Measurements from ENCODE around the gene TP53I3. TPM values are rescaled to one million over a fixed set of nuclear protein-coding genes. Genes with fewer than 3 reads are reported as not detected.
"Not testable (repeated sequence)": the region's sequence is repeated elsewhere in the genome, so short reads cannot be mapped to it uniquely, and the experiment has no call there.

The TP53I3 gene
- total RNA-seq, 4 donors from 2014 or later, result 5.0 to 17.9 (median 8.5) TPM

- intact Hi-C loops (cut with DNase I; ENCODE audit: low total_unique reads), result no loop called here
- no peak overlapping the region for H3K4me3 ChIP-seq (ENCODE audit: low read depth, poor library complexity, severe bottlenecking)
- WGBS, 2 donors, result 70 to 74% methylated on average over 2 of the region's 2 CpGs
- TF ChIP-seq POLR2A (IDR thresholded peaks at IDR 0.05) (no peak), CTCF (IDR thresholded peaks at IDR 0.05) (no peak)
- DNase-seq (ENCODE audit: low spot score in 2 of 2), result no peak
Measured at GRCh38 chr2:24111407-24111901, 26.8 kb upstream of the TP53I3 start.

GRCh38 chr2:24110660-24111303, 26.1 kb upstream of the TP53I3 start:
- H3K4me3 ChIP-seq (ENCODE audit: low read depth, poor library complexity, severe bottlenecking), result no peak overlapping the region
- DNase-seq (ENCODE audit: low spot score in 2 of 2), result no peak
- intact Hi-C loops (cut with DNase I; ENCODE audit: low total_unique reads), result no loop called here
- 71 to 85% methylated on average over 7 of the region's 7 CpGs for WGBS, 2 donors
- TF ChIP-seq POLR2A (IDR thresholded peaks at IDR 0.05) (no peak), CTCF (IDR thresholded peaks at IDR 0.05) (no peak)

GRCh38 chr2:24109431-24109830, 24.8 kb upstream of the TP53I3 start:
- H3K4me3 ChIP-seq (ENCODE audit: low read depth, poor library complexity, severe bottlenecking); DNase-seq (ENCODE audit: low spot score in 2 of 2); intact Hi-C loops (cut with DNase I; ENCODE audit: low total_unique reads): not testable (repeated sequence)
- WGBS, 2 donors, result 95 to 100% methylated on average over 1 of the region's 1 CpG

- H3K4me3 ChIP-seq (ENCODE audit: low read depth, poor library complexity, severe bottlenecking), result no peak overlapping the region
- DNase-seq (ENCODE audit: low spot score in 2 of 2), result no peak
- 62 to 93% methylated on average over 1 of the region's 1 CpG for whole genome bisulfite sequencing, 2 donors
- no peak for TF ChIP-seq POLR2A (IDR thresholded peaks at IDR 0.05)
- TF ChIP-seq CTCF (IDR thresholded peaks at IDR 0.05), result no peak
- intact Hi-C loops (cut with DNase I; ENCODE audit: low total_unique reads), result no loop called here
Measured at GRCh38 chr2:24107336-24107735, 22.7 kb upstream of the TP53I3 start.

GRCh38 chr2:24106786-24107185, 22.2 kb upstream of the TP53I3 start:
- intact Hi-C loops (cut with DNase I; ENCODE audit: low total_unique reads), result no loop called here
- TF ChIP-seq CTCF (IDR thresholded peaks at IDR 0.05), result no peak
- no peak for TF ChIP-seq POLR2A (IDR thresholded peaks at IDR 0.05)

GRCh38 chr2:24105816-24106215, 21.2 kb upstream of the TP53I3 start:
- no peak for DNase-seq (ENCODE audit: low spot score in 2 of 2)
- intact Hi-C loops (cut with DNase I; ENCODE audit: low total_unique reads), result no loop called here
- no peak overlapping the region for H3K4me3 ChIP-seq (ENCODE audit: low read depth, poor library complexity, severe bottlenecking)
- 18 to 48% methylated on average over 2 of the region's 2 CpGs for WGBS, 2 donors
- TF ChIP-seq CTCF (IDR thresholded peaks at IDR 0.05), result no peak
- TF ChIP-seq POLR2A (IDR thresholded peaks at IDR 0.05), result no peak

More at GRCh38 chr2:24106786-24107185, 22.2 kb upstream of the TP53I3 start:
- no peak overlapping the region for H3K4me3 ChIP-seq (ENCODE audit: low read depth, poor library complexity, severe bottlenecking)
- DNase-seq (ENCODE audit: low spot score in 2 of 2), result no peak
